CD4-positive, alpha-beta T cell treated with Interleukin-1 beta for 1 hour (primary cell): ENCODE results near the gene TRMT2A.

Source experiments
- DNase-seq, 2 donors: peaks; one replicate each; pipeline ENCODE4 v3.0.0-alpha.2; 2020 to 2022

Gene TRMT2A

DNA sequence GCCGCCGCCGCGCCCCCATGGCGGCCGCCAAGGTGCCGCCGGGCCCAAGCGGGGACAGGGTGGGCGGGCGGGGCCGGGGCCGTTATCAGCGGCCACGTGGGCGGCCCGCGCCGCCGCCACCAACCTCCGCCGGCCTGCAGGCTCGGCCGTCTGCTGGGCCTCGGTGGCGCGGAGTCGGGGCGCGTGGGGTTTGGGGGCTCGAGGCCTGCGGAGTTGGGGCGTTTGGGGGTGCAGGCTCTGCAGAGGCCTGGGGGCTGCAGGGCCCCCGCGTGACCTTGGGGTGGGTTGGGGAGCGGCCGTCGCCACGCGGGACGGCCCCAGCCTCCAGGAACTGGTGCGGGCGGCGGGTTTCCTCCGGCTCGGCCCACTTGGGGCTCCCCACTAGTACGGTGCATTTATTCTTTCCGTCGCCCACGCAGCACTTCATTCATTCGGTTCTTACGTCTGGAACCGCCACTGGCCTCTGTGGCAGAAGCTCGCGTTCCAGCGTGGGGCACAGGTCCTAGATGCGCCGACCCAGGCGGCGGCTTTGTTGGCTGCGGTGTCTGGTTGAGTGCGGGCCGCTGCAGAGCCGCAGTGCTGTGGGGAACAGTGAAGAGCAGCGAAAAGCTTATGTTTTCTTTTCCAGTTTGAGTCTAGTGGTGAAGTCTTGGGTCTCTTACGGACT lies 740 bp upstream of the TRMT2A start:
- DNase-seq, result peak; percentile 41 to 56

DNA sequence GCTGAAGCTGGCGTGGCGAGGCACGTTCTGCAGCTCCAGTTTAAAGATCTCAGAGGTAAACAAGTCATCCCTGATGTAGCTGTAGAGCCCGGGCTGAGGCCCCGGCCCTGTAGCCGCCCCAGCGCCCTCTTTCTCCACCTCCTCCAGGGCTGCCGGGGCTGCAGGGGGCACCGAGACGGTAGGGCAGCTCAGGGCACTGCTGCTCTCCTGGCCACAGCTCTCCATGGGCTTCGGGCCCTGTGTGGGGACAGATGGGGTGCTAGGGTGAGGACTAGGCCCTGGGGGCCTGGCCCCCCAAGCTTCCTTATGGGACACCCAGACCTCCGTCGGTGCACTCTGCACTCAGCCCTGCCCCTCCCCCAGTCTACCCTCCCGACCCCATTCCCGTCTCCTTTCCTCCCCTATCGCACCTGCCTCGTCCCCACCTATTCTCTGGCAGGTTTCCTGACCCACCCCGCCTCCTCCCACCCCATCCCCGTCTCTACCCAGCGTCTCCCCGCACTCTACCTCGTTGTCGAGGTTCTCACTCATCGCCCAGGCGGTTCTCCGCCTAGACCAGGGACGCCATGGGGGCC lies 563 bp downstream of the TRMT2A start:
- no peak for DNase-seq

DNA sequence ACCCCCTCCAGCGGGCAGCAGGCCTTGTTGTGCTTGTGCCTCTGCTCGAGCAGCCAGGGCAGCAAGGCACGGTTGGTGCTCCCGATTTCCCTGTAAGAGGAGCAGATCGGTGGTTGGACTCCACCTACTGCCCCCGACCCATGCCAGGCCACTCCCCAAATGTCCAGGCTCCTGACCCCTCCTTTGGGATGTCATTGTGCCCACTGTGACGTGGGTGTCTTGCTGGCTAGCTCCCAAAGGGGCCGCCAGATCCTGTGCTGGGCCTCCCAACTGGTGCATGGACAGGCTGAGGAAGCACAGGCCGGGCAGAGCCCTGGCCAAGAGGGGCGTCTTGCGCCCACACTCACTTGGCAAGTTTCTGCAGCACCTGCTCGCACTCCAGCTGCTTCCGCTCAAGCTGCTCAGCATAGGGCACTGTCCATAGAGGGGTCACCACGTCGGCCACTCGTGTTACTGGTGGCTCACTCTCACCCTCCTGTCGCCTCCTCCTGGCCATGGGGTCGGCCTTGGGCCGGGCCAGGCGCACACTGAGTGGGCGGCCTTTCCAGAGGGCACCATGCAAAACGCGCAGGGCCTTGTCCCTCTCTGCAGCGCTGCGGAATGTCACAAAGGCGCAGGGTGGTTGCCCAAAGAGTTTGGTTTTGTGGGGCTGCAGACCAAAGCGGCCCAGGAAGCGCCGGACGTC lies 1.2 kb downstream of the TRMT2A start, which contains the start of gene RANBP1:
RANBP1 (plus strand) TSS at position 414 of the 685 bp plus-strand sequence; CDS start at position 495, 81 bp downstream.
- DNase-seq, result no peak

DNA sequence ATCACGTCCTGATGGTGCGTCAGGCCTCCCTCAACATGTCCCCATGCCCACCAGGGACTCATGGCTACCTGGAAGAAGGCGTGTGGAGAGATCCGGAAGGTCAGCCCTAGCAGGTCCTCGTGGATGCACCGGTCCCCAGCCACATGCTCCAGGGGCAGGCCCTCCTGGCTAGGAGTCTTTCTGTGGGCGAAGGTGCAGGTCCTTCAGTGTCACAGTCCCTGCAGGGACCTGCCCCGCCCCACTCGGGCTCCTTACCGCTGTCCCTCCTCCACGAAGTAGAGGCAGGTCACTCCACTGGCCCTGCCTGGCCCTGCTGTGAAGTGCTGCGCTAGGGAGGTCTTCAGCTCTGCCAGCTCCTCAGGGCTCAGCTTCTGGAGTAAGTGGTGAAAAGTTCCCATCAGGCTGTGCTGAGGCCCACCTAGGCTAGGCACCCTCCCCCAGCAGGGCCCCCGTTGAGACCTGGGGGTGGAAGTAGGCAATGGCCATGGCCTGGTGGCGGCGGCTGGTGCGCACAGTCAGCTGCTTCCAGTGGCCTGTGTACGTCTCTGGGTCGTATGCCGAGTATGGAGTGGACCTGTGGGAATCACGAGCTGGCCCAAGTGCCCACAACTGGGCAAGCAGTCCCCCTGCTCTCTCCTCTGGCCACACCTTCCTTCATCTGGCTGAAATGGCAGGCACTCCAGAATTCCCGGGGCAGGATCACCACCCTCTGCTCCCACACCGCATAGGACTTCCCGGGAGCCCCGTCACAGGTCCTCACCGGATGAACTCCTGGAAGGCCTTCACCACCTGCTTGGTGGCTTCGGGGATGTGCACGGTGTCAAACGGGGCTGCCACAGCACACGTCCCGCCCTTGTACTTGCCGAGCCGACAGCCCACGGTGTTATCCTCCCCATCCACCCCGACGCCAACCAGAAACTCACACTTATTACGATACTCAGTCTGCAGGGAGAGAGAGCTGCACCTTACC lies 2.2 kb downstream of the TRMT2A start:
- DNase-seq, result no peak

DNA sequence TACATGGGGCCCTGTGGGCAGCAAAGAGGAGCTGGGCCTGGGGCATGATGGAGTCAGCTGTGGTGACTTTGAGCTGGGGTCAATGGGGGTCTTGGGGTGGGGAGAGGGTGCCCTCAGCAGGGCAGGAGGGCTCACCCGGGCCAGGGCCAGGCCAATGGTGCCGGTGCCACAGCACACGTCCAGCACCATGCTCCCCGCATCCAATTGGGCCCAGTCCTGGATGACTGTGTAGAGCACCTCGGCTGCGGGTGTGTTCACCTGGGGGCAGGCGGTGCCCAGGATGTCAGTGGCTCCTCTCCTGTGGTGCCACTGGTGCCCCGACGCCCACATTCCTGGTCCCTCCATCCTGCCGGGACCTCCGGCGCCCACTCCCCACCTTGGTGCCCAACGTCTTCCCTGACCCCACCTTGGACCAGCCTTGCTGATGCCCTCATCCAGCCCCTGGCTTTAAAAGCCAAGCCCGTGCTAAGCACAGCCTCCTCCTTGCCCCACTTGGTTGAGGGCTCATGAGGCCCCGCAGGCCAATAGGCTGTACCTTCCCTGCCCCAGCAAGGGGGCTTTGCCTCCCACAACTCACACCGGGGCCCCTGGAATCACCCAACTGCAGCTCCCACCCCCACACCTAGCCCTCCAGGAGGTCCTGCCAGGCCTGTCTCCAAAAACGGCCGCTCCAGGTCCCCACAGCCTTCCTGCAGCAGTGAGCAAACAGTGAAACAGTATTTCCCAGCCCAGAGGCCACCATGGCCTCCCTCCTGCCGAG lies 3.3 kb downstream of the TRMT2A start:
- DNase-seq, result no peak

DNA sequence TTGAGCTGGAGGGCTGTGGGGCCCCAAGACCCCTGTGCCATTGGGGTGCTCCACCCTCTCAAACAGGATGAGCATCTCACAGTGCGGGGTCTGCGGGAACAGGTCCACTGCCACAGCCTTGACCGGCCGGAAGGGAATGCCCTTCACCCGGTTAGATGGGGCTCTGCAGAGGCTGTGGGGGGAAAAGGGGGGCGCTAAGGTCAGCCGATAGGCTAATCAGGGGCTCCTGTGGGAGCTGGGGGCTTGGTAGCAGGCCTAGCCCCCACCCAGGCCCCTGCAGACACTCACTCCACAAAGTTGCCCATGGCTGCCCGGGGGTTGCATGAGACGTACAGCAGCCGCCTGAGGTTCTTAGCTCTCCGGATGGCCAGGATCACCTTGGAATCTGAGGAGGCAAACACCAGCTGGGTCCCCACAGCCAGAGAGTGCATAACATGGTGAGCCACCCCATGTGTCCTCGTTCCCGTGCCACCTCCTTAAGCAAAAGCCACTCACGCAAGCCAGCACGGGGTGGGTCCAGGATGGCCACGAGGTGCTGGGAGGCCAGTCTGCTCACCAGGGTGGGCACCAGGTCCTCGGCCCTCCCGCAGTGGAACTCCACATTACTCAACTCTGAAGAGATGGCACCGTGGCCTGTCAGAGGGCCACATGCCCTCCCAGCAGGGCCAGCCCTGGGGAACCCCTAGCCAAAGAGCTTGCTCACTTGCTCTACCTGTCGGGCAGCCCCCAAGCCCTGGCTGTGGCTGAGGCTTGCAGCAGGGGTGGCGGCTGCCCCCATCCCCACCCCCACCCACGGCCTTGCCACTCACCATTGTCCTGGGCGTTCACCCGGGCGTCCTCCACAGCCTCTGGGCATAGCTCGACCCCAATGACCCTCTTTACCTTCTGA lies 4.2 kb downstream of the TRMT2A start:
- no peak for DNase-seq

DNA sequence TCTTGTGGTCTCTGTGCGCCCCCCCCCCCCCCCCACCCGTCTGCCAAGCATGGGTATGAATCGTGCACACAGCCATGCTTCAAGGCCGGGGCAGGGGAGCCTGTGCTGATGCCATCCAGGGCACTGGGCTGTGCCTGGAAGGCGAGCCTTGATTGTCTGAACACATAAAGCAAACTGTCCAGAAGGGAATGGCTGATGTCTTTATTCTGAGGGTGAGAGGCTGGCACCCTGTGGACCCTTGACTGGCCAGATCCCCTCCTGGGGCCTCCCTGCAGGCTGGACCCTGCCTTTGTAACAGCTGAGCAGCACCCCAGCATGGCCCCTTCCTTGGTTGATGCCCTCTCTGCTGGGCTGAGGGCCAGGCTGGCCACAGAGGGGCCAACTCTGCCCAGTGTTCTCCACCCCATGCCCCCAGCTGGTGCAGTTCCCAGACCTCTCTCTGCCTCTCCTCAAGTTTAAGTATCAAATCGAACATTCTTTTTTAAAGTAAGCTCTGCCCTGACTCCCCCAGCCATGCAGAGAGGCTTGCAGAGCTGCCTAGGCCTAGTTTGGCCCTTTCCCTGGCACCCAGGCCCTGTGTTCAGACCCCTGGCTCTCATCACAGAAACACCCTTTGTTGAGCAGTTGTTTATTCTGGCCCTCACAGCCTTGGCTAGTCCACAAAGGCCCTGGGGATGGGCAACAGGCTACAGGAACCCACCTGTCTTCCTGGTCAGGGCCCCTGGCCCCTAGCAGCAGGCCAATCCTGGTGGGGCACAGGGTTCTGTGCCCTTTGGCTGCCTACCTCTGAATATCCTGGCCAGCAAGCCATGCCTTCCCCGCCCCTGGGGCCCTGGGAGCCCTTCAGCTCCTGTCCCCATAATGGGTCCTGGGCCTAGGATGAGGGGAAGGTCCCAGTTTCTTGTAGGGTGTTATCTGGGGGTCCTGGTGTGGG lies 5.1 kb downstream of the TRMT2A start:
- DNase-seq, result no peak

DNA sequence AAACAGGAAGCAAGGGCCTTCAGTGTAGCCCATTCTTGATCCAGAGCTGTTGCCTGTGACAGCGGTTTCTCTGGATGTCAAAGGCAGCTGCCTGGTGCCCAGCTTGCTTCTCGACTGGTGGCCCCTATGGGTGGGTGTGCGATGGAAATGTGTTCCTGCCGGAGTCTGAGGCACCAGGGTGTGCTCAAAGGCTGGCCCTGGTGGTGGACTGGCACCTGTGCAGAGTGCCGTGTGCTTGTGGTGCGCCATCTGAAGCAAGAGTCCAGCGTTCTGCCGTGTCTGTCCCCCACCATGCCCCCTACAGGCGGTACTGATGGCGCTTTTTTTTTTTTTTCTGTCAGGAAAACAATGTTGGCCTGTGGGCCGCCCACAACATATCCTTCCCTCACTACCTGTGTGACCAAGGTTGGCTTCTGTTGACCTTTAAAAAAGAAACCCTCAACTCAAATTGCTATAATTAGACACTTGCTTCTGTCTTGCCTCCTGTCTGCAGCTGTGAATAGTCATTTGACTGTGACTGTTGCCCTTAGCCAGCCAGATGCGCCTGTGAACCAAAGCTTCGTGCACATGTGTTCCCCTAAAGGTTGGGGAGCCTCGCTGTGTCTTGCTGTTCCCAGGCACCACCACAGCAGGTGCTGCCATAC lies 5.9 kb downstream of the TRMT2A start:
- DNase-seq, result peak; percentile 24 to 35

DNA sequence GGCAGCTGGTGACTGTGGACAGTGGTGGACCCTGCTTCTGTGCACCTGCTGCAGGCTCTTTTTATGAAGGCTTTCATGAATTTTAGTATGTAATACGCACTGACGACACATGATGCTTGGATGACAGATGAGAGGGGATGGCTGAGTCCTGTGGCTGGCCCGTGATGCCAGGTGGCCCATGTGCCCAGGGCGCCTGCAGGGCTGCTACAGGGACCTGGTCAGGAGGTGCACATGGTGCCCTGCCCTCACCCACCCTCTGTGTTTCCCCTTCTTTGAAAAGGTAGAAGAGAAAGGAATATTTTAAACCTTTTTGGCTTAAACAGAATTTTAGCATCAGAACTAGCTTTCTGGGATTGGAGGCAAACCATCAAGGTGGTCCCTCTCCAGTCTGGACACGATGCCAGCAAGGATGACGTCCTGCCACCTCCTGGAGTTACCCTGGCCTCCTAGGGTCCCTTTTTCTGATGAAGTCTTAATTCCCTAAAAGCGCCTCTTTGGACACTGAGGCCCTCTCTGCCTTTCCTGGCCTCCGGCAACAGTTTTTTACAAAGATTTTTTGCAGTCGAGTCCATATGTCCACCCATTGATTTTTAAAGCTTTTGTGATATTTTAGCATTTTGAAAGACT lies 6.6 kb downstream of the TRMT2A start:
- no peak for DNase-seq

DNA sequence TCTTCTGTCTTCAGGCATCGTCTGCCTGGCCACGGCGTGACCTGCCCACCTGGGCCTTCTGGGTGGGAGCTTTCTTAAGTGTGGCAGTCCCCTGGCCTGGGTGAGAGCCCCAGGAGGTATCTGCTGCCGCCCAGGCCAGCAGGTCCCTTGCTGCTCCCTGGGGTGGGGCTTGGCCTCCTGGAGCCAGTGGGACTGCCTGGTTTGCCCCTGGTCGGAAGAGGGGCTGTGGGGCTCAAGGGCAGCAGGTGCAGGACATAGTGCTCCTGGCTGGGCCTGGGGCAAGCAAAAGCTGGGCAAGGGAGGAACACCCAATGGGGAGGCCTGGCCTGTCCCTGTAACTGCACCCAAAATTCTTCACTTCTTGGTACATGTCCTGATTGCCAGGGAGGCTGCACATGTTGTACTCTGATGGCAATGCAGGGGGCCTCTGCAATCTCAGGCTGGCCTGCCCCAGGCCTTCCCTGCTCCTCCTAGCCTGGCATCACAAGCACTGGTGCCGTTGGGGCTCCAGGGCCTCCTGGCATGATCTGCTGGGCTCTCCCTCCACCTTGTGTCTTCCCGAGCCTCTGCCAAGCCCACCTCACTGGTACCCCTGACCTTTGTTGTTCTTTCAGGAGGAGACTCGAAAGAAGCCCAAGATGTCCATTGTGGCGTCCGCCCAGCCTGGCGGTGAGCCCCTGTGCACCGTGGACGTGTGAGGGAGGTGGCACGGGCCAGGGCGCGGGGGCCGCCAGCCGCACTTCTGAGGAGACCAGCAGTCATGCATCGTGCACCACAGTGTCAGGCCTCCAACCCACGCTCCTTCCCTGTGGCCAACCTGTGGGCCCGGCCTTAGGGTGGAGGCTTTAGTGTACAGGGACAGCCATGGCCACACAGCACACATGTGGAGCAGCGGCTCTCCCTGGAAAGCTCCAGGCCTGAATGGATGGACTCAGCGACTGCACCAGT lies 7.3 kb downstream of the TRMT2A start:
- DNase-seq, result no peak

DNA sequence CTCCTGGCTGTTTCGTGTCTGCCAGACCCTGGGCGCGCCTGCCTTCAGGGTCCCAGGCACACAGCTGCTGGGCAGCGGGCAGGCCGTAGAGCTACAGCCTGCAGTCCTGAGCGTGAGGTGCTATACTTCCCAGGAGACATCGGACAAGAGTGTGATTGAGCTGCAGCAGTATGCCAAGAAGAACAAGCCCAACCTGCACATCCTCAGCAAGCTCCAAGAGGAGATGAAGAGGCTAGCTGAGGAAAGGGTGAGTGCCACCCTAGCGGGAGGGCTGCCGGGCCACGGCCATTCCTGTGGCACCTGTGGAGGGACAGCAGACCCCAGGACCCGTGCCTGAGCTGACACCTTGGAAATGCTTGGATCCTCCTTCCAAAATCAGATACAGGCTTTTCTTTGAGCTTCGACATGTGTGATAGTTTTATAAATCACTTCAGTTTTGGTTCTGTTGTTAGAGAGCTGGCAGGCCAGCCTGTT lies 8.2 kb downstream of the TRMT2A start:
- DNase-seq, result no peak

DNA sequence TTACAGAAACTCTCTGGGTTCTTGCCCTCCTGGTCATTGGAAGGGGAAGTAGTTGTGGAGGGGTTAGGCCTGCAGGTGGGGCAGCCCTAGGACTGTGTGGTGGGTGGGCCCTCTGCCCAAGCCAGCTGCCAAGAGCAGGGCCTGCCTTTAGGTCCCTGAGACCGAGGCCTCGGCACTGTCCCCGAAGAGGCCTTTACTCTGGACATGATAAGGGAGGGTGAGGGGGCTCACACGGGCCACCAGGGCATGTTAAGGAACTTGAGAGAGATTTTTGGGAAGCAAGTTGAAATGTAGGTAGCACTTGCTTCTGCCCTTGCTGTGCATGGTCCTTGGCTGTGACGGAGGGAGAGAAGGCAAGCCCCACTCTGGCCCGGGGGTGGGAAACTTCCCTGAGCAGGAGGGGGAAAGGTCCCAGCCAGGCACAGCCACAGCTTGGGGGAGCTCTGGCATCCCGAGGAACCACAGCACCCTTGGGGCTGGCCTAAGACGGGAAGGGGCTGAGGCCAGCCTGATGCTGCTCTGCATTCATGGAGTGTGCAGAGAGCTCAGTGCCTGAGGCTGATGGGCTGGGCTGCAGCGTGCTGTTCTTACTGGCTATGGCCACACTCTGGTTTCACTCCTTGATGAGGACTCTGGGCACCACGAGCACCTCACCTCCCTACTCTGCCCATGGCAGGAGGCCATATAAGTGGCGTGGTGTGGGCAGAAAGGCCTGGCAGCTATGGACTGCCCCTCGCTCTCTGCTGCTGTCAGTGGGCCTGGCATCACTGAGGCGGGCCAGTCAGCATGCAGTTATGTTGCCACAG lies 8.9 kb downstream of the TRMT2A start:
- DNase-seq, result no peak

DNA sequence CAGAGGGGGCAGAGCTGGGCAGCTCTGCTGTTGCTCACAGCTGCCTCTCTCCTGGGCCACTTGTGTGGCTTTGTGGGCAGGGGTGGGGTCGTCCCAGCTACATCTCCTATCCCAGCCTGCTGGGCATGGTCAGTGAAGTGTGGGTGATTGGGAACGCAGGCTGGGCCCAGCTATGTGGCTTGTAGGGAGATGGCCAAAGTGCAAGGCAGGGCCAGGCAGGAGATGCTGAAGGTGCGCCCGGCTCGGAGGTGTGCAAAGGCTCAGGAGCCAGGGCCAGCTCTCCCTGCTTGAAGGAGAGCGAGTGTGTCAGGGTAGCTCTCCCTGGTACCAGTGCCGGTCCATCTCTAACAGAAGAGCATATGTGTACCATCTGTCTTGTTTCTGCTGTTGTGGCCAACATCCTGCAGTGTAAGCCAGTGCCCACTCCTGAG lies 9.5 kb downstream of the TRMT2A start:
- DNase-seq, result no peak

DNA sequence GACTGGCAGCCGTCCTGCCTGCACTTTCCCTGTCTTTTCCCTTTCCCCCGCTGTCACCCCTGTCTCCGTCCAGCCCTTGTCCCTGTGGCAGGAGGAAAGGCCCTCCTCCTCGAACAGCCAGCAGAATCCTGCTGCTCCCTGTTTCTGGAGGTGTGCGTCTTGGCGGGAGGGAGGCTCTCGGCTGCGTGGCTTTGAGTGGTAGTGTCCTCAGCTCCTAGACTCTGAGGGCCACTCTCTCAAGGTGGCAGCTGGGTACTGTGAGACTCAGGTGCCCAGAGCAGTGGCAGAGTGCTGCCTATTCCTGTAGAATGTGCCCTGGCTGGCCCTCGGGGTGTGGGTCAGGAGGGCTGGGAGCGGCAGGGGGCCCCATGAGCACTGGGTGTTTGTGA lies 10.2 kb downstream of the TRMT2A start:
- DNase-seq, result no peak

DNA sequence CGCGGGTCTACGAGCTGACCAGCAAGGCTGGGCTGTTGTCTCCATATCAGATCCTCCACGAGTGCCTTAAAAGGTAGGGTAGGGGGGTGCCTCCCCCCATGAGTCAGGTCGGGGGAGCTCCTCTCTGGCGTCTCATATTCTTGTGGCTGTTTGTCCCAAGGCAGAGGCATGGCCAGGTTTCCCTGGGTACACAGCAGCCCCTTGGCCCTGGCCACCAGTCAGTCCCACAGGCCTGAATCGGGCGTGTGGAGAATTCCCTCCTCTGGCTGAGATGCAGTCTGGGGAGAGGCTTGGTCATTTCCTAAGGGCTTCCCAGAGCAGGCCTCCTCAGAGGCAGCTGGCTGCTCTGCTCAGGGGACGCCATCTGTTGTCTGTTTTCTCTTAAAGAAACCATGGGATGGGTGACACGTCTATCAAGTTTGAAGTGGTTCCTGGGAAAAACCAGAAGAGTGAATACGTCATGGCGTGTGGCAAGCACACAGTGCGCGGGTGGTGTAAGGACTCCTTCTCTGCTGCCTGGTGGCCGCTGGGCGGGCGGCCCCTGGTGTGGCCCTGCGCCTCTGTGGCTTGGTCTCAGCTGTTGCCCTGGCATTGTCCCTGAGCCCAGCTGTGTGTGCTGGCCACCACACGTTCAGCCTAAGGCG lies 10.7 kb downstream of the TRMT2A start:
- no peak for DNase-seq
